HG03520 (cell line): ENCODE data around the gene EIF4E2.
"Not testable (repeated sequence)": the region's sequence is repeated elsewhere in the genome, so short reads cannot be mapped to it uniquely, and the experiment has no call there.

Source experiments
- ATAC-seq: cut with Tn5 transposase; IDR thresholded peaks from one replicate; pipeline ENCODE4 v1.9.1; 2021; ENCODE audit warnings: mild to moderate bottlenecking, moderate library complexity; ENCODE audit not compliant: unreplicated experiment

The EIF4E2 gene

DNA sequence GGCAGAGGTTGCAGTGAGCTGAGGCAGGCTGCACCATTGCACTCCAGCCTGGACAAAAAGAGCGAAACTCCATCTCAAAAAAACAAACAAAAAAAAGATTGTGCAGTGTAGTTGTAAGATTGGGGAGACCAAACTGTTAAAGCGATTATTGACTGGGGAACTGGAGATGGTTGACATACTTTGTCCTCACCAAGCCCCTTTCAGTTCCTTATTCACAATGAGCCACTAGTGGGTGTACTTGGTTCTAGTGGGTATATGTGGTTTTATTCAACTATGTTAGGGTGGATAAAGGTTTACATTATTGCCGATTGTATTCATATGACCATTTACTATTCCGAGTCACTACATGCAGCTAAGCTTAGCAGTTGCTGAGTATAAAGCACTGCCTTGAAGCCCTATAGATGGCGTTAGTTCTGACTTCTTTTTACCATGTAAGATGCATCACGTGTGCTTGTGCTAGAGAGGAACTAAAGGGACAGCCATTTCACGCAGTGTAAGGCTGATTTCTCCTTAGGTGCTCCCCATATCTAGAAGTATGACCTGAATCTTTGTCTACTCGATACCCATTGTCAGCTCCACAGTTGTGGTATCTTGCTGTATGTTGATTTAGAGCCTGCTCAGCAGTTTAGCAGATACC, 12.1 kb downstream of the EIF4E2 start:
- no peak for ATAC-seq

DNA sequence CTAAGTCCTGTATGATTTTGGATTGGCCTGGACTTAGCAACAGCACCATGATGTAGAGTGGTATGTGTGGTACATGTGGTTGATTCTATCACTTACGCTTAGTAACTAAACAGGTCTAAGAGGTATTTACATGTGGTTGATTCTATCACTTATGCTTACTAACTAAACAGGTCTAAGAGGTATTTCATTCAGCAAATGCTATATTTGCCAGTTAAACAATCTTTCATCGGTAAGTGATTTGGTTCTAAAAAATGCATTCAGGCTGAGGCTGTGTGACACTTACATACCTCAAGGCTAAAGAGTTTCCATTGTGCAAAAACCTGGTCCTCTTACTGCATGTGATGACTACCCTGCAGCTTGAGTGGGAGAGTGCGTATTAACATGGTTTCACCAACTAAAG, 13.1 kb downstream of the EIF4E2 start:
- ATAC-seq, result no peak

DNA sequence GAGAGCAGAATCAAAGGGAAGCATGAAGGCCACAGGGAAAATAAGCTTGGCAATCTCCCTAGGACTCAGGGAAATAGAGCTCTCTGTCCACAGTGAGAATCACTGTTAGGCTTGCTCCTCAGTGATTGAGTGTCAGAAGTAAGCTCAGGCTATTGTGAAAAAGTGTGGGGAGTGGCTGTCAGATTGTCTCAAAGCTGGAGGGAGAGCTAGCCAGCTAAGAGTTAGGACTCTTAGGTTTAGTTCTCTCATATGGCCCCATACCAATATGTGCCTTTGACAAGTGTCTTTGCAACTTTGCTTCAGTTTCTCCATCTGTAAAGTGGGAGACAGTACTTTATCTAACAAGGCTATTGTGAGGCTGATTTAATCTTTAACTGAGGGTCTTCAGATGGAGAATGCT, 17.2 kb downstream of the EIF4E2 start:
- no peak for ATAC-seq

DNA sequence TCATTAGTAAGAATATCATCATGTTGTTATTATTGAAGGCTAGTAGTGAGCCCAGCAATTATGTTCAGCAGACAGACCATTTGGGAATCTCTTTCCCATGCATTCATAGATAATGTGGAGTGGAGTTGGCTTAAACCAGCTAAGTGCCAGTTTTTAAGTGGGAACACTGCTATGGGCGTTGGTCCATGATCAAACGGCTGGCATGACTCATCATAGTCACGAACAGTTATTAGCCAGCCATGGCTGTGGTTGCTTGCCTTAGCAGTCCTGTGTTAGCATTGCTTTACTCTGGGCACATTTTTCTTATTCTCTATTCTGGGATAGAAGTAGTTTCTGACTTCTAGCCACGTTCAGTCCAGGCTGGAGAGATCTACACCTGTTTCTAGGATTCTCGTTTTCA, 17.7 kb downstream of the EIF4E2 start:
- no peak for ATAC-seq

DNA sequence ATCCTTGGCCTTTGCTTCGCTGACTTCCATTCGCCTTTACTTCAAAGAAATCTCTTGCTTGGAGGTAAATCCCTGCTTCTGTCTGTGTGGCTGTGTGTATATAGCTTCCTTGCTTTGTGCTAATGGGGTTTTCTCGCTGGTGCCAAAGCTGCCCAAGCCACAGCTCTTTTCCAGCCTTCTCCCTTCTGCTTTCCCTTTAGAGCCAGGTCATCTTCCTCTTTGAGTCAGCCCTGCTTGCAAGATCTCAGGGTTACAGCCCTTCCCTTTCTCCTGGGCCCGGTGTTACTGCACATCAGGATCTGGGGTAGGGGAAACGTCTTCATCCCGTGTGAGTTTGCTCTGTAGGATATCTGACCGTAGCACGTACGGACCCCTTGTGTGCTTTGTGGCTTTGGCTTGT, 19.1 kb downstream of the EIF4E2 start:
- no peak for ATAC-seq

DNA sequence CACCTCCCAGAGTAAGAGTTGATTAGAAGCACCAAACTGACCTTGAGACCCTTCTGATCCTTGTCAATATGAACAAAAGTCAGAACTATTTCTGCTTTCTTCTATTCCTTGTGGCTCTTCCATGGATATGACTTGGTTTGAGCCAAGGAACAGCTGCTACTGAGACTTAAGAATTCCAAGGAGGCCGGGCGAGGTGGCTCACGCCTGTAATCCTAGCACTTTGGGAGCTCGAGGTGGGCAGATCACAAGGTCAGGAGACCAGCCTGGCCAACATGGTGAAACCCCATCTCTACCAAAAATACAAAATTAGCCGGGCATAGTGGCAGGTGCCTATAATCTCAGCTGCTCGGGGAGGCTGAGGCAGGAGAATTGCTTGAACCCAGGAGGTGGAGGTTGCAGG, 20.0 kb downstream of the EIF4E2 start:
- not testable (repeated sequence) for ATAC-seq

DNA sequence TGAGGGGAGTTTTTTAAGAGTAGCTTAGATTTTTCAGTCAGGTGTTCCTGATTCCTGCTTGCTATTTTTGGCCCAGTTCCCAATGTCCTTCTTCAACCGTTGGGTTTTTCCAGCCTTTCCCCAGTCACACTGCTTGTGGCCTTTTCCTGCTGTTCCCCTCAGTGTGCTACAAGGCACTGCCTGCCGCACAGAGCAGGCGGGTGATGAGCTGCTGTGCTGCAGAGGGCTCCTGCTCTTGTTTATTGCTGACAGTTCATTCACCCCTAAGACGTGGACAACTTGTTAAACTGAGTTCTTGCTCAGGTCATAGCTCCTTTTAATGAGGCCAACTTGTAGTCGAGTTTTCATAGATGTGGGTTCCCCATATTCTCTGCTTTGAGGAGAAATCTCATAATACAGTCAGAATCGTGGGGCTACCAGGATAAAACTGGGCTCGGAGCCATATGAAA, 20.6 kb downstream of the EIF4E2 start:
- no peak for ATAC-seq

DNA sequence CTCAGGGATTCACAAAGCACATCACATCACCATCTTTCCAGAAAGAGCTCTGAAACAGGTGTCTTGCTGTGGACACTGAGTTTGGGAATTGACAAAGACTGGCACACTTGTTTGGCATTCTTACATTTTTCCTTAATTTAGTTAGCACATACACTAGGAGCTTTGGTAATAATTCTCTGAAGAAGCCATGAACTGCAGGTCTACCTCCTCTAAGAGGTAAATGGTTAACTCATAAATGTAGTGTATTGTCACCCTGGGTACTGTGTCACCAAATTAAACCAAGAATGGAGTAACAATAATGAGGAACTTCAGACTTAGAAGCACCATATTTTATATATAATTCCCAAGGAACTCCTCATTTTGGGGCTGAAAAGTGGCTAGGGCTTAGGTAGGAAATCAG, 22.6 kb downstream of the EIF4E2 start:
- no peak for ATAC-seq

DNA sequence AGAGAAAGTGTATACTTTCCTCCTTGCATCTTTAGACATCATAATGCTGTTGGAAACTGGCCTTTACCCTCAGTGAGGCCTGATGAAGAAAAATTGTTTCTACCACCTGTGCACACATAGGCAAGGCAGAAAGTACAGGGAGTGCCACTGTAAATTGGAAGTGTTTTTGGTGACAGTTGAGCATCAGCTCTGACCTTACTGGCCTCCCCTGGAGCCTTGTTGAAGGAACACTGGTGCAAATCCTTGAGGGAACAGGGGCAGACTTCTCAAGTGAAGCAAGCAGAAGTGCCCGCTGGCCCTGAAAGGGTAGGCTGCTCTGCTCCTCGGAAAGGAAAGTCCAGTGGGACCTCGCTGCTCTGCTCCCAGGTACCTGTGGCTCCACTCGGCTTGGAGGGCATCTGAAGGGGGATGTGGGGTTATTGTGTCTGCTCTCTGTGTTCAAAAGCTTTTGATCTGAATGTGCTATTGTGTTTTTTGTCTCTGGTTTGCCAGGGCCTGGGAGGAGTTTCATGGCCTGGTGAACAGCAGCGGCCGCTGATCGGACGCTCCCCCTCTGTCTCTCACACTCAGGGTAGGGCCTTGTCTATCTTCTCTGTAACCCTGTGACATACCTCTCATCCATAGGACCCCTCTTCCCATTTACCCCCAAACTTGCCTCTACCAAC, 23.4 kb downstream of the EIF4E2 start:
- ATAC-seq, result no peak

DNA sequence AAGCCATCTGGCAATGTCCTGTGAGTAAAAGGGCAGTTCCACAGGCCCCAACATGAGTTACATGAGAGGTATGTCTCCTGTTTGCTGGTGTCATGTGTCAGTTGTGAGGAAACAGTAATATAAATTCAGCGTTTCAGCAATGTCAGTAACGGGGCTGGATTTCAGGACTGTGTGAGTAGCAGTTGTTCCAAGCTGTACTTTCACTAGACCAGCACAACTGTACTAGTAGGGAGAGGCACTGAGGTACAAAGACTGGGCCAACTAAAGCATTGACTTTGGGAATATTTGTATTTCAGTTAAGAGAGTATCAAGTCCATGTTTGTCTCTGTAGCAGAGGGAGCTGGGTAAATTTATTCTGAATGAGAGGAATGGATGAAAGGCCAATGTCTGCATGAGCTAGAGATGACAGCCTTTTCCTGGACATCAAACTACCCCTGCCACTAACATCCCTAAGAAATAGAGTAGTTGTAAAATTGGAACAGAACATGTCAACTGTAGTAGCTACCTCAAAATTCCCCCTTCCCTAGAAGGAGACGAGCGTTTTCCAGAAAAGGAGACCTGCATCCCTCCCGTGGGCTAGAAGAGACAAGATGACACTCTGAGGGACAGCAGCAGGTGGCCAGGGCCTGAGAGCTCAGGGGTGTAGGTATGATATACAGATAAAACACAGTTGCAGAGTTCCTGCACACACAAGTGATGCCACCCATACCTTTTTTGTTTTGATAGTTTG, 24.4 kb downstream of the EIF4E2 start:
- no peak for ATAC-seq

DNA sequence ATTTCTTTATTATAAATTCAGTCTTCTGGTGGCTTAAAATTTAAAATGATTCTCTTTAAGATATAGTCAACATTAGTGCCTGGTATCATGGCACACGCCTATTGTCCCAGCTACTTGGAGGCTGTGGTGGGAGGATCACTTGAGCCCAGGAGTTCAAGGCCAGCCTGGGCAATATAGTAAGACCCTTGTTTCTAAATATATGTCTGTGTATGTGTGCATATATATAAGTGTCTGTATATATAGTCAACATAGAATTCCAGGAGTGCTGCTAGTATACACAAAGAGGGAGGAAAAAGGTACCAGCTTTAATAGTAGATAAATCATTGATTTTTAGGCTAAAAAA, 24.9 kb downstream of the EIF4E2 start:
- no peak for ATAC-seq

DNA sequence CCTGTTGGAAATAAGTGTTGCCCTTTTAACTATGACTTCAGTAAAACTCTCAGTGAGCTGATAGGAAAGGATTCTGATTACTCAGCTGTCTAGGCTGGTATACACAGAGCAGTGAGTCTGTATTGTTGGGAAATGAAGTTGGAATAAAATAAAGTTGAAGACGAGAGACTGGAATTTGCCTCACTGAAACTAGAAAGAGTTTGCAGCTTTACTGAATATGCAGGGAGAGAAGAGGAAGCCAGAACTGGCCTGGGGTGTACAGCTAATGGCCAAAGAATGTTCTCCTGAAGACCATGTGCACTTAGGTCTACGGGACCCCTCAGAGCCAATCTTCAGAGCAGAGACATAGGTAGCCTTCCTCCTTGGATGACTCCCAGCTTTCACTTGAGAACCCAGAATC, 26.5 kb downstream of the EIF4E2 start:
- ATAC-seq, result no peak

DNA sequence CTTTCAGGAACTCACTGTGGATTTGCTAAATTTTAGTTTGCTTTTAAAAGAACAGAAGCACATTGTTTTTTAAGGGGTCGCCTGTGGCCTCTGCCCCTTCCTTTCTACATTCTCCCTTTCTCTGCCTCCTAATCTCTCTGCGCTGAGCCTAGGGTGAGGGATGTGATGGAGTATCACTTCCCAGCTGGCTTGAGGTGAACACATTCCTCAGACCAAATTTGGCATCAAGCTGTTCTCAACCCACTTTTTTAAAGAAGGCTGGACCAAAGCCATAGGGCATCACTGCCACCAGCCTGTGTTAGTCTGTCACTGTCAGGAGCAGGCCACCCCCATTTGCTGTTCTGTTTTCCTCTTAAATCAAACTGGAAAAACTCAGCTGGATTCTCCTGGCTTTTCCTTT, 27.4 kb downstream of the EIF4E2 start:
- no peak for ATAC-seq

DNA sequence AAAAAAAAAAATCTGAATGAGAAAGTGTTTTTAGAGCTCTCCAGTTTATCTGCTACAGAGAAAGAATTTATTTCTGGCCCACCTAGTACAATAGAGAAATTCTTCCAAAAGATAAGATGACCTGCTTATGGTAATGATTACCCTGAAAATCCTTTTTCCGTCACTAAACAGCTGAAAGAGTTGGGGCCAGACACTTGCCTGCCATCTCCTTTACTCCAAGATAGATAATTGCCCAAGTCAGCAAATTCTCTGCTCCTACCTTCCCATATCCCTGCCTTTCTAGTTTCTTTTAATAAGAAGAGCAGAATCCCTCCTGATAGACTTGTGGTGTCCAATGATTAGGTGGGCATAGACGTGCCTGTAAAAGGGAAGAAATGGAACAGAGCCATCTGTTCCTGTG, 28.1 kb downstream of the EIF4E2 start:
- ATAC-seq, result no peak

DNA sequence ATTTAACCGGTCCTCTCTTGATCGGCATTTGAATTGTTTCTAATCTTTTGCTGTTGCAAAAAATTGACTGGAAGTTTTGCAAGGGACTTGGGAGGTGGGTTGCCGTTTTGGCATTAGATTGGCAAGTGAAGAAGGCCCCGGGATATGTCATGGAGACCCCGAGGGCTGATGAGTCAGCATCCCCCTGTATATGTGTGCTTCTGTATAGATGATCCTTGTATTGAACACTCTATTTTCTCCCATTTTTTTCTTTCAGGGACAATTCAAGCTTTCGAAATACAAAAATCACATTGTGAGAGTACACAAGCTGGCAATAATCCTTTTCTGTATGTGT, 30.1 kb downstream of the EIF4E2 start:
- no peak for ATAC-seq

DNA sequence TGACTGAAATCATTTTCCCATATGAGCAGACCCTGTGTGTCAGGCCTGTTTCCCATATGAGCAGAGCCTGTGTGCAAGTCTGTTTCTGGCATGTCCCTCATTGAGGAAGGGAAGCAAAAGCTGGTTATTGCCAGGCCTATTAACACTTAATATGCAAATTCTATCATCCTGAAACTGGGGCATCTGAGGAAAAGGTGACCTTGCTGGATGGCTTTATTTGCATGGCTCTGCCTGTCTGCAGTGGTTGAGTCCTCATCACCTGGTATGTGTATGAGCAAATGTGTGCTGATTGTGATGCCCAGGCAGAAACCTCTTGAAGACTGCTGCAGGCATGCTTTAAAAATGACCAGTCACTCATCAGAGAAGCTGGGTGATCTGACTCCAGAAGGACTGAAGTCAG, 31.2 kb downstream of the EIF4E2 start:
- no peak for ATAC-seq

DNA sequence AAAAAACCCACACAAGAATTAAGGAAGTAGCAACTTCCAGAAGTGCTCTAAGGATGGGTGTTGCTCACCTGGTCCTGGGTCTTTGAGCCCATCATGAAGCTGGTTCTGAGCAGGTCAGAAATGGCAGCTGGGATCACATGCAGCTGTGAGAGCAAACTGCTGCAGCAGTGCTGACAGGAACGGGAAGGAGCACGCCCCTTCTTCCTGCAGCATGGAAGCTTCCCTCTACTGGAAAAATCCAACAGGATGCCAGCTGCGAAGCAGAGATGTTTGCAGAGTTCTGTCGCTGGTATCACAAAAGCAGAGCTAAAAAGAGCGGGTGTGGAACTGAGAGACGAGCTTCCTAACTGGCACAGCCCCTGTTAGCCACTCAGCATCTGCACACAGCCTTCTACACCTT, 33.7 kb downstream of the EIF4E2 start:
- ATAC-seq, result no peak

DNA sequence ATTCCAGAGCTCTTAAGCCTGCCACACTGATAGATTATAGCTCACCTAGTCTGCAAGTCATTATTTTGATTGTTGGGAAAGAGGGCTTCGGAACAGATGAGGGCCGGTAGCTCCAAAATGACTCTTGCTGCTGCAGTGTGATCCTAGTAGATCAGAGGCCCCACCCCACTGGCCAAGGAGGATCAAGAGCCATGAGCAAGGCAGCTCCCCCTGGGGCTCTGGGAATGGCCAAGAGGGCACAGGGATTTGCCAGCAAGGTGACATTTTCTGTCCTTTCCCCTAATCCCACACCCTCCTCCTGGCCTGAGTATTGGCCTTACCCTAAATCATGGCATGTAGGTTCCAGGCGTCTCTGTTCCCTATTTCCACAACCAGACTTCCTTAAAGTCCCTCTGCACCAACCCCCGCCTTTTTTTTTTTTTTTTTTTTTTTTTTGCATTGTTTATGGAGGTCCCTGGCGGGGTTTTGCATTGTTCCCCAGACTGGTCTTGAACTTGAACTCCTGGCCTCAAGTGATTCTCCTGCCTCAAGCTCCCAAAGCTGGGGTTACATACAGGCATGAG, 36.5 kb downstream of the EIF4E2 start:
- no peak for ATAC-seq

DNA sequence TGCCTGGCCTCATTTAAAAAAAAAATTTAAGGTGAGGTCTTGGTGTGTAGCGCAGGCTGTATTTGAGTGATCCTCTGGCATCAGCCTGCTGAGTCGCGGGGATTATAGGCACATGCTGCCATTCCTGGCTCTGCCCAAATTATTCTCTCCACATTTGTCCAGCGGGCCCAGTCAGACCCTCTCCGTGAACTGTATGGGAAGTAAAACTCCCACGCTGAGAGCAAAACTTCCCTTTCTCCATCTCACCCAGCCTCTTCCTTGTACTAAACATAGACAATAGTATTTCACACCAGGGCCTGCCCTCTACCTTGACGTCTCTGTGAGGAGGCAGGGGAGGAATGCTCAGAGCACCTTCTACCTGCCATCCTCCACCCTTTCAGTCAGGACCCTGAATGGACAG, 37.0 kb downstream of the EIF4E2 start:
- no peak for ATAC-seq

DNA sequence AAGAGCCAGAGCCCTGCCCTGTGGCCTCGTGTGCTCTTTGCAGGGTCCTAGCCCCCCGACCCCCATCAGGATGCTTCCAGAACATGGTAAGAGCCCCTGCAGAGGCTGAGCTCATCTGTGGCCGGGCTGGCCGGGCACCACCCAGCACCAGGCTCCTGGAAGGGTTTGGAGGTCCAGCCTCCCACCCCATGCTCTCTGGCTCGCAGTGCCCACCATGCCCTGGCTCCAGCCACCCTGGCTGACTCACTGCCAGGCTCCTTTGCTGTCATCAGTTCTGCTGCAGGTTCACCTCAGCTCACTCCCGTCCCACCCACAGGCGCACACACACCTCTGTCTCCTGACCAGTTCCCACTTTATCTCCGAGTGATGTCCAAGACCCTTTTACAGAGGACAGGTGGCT, 37.5 kb downstream of the EIF4E2 start:
- ATAC-seq, result no peak

DNA sequence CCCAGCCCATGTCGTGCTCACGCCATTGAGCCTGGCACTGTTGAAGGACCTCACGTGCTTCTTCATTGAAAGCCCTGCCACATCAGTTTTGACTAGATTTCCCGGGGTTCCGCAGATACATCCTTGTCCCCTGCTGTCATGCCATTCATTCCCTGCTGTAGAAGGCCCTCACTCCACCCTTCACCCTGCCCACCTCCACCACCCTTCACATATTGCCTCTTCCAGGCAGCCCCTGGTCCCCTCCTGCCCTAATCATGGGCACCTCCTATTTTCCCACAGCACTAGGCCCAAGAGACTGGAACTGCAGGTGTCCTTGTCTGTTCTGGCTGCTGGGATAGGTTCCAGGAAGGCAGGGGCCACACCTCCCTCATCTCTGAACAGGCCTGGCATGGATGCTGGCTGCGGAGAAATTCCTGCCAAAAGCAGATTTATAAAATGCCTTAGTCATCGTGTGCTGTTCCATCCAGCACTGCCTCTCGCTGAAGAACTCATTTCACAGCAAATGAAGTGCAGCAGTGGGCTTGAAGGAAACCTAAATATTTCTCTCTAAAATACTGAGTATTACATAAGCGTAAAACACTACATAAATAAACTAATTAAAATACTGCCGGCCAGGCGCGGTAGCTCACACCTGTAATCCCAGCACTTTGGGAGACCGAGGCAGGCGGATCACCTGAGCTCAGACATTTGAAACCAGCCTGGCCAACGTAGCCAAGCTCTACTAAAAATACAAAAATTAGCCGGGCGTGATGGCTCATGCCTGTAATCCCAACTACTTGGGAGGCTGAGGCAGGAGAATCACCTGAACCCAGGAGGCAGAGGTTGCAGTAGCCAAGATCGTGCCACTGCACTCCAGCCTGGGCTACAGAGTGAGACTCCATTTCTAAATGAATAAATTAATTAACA, 38.4 kb downstream of the EIF4E2 start:
- no peak for ATAC-seq
